Vagina (tissue), 2 donors: ENCODE measurements around the gene ATP1A3.

Experiments used
- POLR2A ChIP-seq, 2 donors: fragments of 450-650 bp; IDR thresholded peaks; one replicate each; pipeline ENCODE4 v1.6.1; 2017; ENCODE audit warnings: antibody characterized with exemption in 2 of 2, mild to moderate bottlenecking in 2 of 2, moderate library complexity in 2 of 2
- POLR2AphosphoS5 ChIP-seq, 2 donors: sonication (generic); formaldehyde crosslinking; IDR thresholded peaks; one replicate each; pipeline ENCODE4 v1.9.0; 2017; ENCODE audit warnings: antibody characterized with exemption in 2 of 2, mild to moderate bottlenecking in 2 of 2, low read depth in 1 of 2; ENCODE audit not compliant: insufficient read depth in 1 of 2

GRCh38 chr19:41936961-41937360 is 57.1 kb downstream of the ATP1A3 start:
- no peak for TF ChIP-seq POLR2A (IDR thresholded peaks at IDR 0.05)
- no peak for TF ChIP-seq POLR2AphosphoS5 (IDR thresholded peaks at IDR 0.05; ENCODE audit: insufficient read depth in 1 of 2, low read depth in 1 of 2)
